GM19238 (cell line): Measurements from ENCODE around the gene LCOR.
A peak's percentile ranks its signal among the peaks of the same experiment; 100 is the strongest.
"Not testable (repeated sequence)": the region's sequence is repeated elsewhere in the genome, so short reads cannot be mapped to it uniquely, and the experiment has no call there.

Experiments used
- DNase-seq: peaks from one replicate; pipeline ENCODE4 v3.0.0; 2011; ENCODE audit warnings: low spot score; ENCODE audit not compliant: insufficient read length

The LCOR gene

GRCh38 chr10:96838529-96838928 is 6.4 kb downstream of the LCOR start:
- no peak for DNase-seq

GRCh38 chr10:96840841-96841518 is 8.9 kb downstream of the LCOR start:
- DNase-seq = no peak

GRCh38 chr10:96842896-96843723 is 11.0 kb downstream of the LCOR start:
- no peak for DNase-seq

- no peak for DNase-seq
These were observed 11.7 kb downstream of the LCOR start for GRCh38 chr10:96843823-96844222.

GRCh38 chr10:96846395-96846794 is 14.3 kb downstream of the LCOR start:
- DNase-seq = no peak

GRCh38 chr10:96846926-96847325 is 14.8 kb downstream of the LCOR start:
- DNase-seq = no peak

GRCh38 chr10:96847356-96847755 is 15.3 kb downstream of the LCOR start:
- not testable (repeated sequence) for DNase-seq

- no peak for DNase-seq
These were observed 18.0 kb downstream of the LCOR start for GRCh38 chr10:96850113-96850512.

- DNase-seq = no peak
These were observed 18.7 kb downstream of the LCOR start for GRCh38 chr10:96850825-96851224.

- DNase-seq = no peak
These were observed 19.2 kb downstream of the LCOR start for GRCh38 chr10:96851281-96851680.

- DNase-seq = no peak
These were observed 24.2 kb downstream of the LCOR start for GRCh38 chr10:96856317-96856716.

- DNase-seq = no peak
These were observed 25.4 kb downstream of the LCOR start for GRCh38 chr10:96857301-96858012.

GRCh38 chr10:96858038-96858705 is 26.1 kb downstream of the LCOR start:
- no peak for DNase-seq

- DNase-seq = no peak
These were observed 26.6 kb downstream of the LCOR start for GRCh38 chr10:96858706-96859050.

GRCh38 chr10:96860631-96861277 is 28.7 kb downstream of the LCOR start:
- no peak for DNase-seq

GRCh38 chr10:96863922-96864543 is 31.9 kb downstream of the LCOR start:
- DNase-seq = peak; percentile 13

- DNase-seq = no peak
These were observed 41.0 kb downstream of the LCOR start for GRCh38 chr10:96873086-96873485.

GRCh38 chr10:96873756-96874467 is 41.8 kb downstream of the LCOR start:
- DNase-seq = no peak

GRCh38 chr10:96878057-96878456 is 46.0 kb downstream of the LCOR start:
- no peak for DNase-seq

- DNase-seq = no peak
These were observed 48.5 kb downstream of the LCOR start for GRCh38 chr10:96880575-96880974.
